Ammon's horn (tissue), 1 donor: ENCODE results near the gene SEMA5B.

Source experiments
- DNase-seq: peaks from one replicate; pipeline ENCODE4 v3.0.0-alpha.2; 2016; ENCODE audit warnings: low spot score

The SEMA5B gene, protein sequence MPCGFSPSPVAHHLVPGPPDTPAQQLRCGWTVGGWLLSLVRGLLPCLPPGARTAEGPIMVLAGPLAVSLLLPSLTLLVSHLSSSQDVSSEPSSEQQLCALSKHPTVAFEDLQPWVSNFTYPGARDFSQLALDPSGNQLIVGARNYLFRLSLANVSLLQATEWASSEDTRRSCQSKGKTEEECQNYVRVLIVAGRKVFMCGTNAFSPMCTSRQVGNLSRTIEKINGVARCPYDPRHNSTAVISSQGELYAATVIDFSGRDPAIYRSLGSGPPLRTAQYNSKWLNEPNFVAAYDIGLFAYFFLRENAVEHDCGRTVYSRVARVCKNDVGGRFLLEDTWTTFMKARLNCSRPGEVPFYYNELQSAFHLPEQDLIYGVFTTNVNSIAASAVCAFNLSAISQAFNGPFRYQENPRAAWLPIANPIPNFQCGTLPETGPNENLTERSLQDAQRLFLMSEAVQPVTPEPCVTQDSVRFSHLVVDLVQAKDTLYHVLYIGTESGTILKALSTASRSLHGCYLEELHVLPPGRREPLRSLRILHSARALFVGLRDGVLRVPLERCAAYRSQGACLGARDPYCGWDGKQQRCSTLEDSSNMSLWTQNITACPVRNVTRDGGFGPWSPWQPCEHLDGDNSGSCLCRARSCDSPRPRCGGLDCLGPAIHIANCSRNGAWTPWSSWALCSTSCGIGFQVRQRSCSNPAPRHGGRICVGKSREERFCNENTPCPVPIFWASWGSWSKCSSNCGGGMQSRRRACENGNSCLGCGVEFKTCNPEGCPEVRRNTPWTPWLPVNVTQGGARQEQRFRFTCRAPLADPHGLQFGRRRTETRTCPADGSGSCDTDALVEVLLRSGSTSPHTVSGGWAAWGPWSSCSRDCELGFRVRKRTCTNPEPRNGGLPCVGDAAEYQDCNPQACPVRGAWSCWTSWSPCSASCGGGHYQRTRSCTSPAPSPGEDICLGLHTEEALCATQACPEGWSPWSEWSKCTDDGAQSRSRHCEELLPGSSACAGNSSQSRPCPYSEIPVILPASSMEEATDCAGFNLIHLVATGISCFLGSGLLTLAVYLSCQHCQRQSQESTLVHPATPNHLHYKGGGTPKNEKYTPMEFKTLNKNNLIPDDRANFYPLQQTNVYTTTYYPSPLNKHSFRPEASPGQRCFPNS

DNA sequence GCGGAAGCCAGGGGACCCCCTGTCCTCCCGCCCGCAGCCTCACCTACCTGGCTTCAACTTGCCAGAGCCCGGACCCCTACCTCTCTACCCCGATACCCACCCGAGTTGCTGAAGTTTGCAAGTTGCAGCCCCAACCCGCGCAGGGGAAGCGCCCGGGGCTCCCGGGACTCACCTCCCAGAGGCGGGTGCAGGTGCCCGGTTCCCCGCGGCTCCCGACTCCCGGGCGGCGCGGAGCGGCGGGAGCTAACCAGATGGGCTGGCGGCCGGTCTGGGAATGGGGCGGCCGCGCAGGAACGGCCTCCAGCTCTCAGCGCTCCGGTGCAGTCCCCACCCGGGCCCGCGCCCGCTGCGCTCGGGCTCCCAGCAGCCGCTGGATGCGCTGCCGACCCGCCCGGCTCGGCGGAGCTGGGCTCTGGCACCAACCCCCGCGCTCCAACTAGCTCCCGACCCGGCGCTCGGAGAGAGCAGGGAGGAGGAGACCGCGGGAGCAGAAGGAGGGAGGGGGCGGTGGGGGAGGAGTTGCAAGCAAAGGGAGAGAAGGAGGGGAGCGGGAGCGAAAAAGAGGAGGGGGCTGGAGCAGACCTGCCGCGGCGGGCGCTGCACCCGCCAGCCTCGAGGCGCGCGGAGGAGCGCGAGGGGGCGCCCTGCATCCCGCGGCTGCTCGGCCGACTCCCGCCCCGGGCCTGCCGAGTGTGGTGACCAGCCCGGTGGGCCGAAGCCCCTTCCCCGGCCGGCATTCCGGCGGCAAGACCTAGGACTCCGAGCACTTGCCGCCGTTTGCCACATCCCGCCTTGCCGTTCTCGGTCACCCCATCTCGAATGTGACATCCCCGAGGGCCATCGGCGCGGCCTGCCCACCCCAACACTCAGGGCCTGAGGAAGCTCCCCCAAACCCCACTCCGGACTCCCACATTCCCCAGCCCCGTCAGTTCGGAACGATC lies at the start of gene SEMA5B:
TSS of gene SEMA5B (minus strand) at position 472 of the 941 bp plus-strand sequence. CDS start 66,500 bp downstream, outside the sequence.
- peak; percentile 32 for DNase-seq

GRCh38 chr3:123076496-123077418 lies 49.2 kb upstream of the SEMA5B start:
- DNase-seq, result peak; percentile 23

- no peak for DNase-seq
These were observed 48.5 kb upstream of the SEMA5B start for GRCh38 chr3:123076112-123076495.

- DNase-seq, result no peak
These were observed 47.8 kb upstream of the SEMA5B start for GRCh38 chr3:123075359-123075758.

DNA sequence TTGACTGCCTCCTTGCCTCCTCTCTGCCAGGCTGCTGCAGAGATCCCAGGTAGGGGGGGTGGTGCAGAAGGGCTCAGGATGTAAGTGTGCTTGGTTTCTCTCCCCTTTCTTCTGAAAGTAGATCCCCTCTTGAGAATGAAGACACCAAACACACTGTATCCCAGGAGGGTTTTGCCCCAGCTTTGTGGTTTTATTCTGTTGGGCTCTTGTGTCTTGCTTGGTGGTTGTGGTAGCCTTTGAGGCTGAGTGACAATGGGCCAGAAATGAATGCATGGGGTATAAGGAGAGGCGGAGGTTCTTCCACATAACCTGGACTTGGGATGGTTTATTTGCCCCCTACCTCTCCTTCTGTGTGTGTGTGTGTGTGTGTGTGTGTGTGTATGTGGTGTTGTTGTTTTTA lies 45.0 kb upstream of the SEMA5B start:
- no peak for DNase-seq

DNA sequence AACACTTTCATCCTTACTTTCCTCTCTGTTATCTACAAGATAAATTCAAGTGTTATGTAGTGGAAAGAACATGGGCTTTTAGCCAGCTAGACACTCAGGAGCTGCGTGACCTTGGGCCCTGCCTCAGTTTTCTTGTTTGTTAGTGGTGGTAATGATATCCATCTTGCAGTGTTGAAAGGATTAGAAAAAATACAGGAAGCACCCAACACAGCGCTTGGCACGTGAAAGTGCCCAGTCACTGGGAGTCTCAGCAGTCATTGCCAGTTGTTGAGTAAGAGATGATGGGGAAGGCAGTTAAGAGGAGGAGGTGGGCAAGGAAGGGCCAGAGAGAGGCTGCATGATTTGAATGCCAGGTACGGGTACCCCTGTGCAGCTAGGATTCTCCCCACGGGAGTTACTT lies 44.6 kb upstream of the SEMA5B start:
- no peak for DNase-seq

DNA sequence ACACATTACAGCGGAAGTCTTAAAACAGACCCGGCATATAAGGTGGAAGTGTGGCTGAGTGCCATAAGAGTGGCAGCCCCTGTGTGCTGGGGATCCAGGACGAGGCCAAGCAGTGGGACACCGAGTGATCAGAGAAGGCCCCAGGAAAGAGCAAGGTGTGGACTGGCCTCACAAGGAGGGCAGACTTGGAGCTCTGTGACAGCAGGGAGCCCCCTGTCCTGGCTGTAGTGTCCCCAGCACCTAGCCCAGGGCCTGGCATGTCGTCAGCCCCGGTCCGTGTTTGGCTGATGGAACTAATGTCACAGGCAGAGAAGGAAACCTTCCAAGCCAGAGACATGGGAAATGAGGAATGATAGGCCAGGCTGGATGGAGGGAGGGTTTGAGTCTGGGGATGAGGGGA lies 44.0 kb upstream of the SEMA5B start:
- DNase-seq, result no peak

DNA sequence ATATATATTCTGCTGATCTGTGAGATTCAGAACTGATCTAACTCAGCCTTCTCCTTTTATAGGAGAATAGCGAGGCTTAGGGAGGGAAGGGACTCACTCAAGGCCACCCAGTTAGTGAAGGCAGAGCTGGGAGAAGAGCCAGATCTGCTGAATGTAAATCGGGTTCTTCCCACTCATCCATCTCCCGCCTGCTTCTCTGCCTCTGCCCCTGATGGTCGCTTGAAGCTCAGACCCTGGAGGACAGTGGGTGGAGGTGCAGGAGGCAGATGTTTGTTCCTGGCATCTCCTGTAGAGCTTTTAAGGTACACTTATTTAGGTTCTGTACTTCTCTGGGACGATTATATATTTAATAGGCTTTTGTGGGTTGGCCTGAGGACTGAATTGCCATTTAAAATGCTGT lies 43.6 kb upstream of the SEMA5B start:
- DNase-seq, result peak; percentile 28

DNA sequence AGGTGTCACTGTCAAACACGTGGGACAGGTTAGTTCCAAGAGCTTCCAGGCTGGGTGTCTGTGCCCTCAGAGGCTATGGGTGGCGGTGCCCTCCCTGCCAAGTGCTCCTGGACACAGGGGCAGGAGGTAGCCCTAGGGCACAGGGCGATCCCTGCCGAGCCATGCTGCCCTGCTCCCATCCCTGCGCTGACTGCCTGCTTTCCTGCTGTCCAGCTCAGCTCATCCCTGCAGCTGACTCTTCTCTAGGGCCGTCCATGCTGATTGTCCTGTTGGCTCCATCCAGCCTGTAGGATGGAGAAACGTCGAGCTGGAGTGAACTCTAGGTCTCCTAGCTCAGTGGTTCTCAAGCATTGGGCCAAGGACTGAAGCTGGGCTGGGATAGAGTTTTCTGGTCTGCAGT lies 42.9 kb upstream of the SEMA5B start:
- no peak for DNase-seq

- DNase-seq, result no peak
These were observed 41.2 kb upstream of the SEMA5B start for GRCh38 chr3:123068601-123069381.

DNA sequence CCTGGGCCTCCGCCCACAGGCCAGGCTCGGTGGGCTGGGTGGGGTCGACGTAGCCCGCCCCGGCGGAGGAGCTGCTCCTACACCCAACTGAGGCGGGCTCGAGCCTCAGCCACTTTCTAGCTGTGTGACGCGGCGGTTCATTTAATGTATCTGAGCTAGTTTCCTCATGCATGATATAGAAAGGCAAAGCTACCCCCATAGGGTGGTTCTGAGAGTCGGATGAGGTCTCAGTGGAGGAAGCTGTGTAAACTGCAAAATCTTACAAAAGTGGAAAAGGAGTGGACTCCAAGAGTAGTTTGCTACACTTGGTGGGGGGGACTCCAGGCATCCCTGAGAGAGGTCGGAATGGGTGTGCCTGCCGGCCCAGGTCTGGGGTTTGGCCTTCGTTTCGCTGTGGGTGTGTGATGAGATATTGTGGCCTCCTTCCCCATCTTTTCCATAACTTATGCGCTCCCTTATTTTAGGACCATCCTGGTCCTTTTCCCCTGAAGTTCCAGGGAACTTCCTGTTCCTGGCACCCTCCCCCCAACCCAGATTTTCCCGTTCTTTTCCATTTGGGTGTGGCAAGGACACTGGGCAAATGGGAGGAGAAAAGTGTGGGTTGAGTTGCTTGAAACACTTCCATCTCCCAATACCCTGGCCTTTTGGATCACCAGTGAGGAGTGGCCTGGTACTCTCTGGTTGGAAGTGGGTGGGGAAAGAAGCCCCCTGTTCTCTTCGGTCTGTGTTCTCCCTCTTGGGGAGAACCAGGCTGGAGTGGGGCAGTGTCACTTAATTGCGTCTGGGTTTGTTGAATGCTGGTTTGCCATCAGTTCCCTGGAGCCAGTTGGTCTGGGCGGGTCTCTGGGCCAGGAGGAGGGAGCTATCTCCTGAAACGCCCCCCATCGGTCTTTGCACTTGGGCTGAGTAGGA lies 40.4 kb upstream of the SEMA5B start:
- no peak for DNase-seq

DNA sequence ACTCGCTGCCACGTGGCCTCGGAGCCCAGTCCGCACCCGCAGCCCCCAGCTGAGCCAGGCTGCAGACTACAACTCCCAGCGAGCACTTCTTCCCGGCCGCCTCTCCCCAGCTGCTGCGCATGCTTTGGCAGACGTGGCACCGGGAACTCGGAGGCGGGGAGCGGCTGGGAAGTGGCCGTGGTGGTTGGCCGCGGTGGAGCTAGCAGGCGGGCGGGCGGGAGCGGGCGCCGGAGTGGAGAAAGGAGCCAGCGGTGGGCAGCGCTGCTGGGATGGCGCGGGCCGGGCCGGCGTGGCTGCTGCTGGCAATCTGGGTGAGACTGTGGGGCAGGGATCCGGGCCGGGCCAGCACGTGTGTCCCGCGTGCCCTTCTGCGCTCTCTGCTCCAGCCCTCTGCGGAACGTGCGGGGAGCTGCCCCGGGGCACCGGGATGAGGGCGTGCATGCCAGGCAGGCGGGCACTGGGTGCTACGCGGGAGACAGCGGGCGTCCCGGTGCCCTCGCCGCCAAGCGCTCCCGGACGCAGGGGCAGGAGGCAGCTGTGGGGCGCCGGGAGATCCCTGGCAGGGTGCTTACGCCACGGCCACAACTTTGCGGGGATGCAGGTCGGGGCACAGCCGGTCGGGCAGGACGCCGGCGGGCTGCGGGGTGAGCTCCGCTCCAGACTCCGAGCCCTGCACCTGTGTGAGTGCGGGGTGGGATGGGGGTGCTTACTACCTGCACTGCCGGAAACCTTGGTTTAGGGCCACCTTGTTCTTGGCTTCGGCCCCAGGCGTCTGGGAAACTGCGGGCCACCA lies 39.5 kb upstream of the SEMA5B start, which contains the start of gene PDIA5:
TSS of gene PDIA5 (plus strand) at position 130 of the 793 bp plus-strand sequence. CDS start at position 270, 140 bp downstream.
- DNase-seq, result peak; percentile 95

- DNase-seq, result no peak
These were observed 39.0 kb upstream of the SEMA5B start for GRCh38 chr3:123066599-123066895.

- DNase-seq, result no peak
These were observed 37.4 kb upstream of the SEMA5B start for GRCh38 chr3:123064914-123065313.

GRCh38 chr3:123064506-123064905 lies 36.9 kb upstream of the SEMA5B start:
- DNase-seq, result no peak

- no peak for DNase-seq
These were observed 35.5 kb upstream of the SEMA5B start for GRCh38 chr3:123063034-123063433.

- no peak for DNase-seq
These were observed 34.3 kb upstream of the SEMA5B start for GRCh38 chr3:123061856-123062255.

- no peak for DNase-seq
These were observed 32.5 kb upstream of the SEMA5B start for GRCh38 chr3:123060054-123060453.
